NCI-H748 (cell line): ENCODE data around the gene CHI3L1.
A peak's percentile ranks its signal among the peaks of the same experiment; 100 is the strongest.

Experiments used
- DNase-seq: peaks from one replicate; lab custom pipeline; 2025; ENCODE audit not compliant: unreplicated experiment; lab: John Stamatoyannopoulos, UW

CHI3L1 gene

DNA sequence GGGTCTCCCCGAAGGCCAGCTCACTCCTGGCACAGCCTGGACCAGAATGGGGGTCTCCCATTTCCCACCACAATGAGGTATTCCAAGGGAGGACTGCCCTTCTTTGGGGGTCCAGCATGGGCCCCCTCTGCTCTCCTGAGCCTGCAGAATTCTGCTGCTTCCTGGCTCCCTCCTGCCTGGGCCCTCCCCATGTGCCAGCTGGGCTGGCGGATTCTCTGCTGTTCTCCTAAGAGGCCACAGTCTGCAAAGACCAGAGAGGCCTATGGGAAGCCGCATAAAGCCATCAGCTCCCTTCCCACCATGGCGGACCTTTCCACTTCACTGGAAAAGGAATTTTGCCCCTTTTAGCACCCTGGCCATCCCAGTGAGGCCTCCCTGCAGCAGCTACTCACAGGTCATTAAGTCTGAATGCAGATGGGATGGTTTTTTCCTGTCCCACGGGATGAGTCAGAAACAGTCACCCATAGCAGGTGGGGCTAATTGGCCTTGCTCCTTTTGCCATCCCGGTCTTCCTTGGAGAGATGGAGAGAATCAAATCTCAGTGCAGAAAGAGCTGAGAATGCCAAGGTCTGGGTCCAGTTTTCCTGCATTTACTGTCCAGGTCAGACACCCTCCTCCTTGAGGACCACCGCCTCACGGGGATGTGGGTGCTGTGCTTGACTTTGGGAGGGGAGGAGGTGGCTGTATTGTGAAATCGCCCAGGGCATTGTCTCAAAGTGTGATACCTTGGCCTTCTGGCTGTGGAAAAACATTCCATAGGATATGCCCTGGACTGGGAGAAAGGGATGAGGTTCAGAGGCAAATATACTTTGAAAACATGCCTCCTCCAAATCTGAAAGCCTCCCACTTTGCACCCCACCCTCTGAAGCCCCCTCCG is 34.1 kb downstream of the CHI3L1 start:
- no peak for DNase-seq

- DNase-seq = no peak
These were observed 34.9 kb downstream of the CHI3L1 start for GRCh38 chr1:203151362-203152157.

GRCh38 chr1:203150511-203151297 is 35.8 kb downstream of the CHI3L1 start:
- no peak for DNase-seq

- no peak for DNase-seq
These were observed 37.2 kb downstream of the CHI3L1 start for GRCh38 chr1:203149188-203149840.

GRCh38 chr1:203148579-203148978 is 37.9 kb downstream of the CHI3L1 start:
- DNase-seq = no peak

DNA sequence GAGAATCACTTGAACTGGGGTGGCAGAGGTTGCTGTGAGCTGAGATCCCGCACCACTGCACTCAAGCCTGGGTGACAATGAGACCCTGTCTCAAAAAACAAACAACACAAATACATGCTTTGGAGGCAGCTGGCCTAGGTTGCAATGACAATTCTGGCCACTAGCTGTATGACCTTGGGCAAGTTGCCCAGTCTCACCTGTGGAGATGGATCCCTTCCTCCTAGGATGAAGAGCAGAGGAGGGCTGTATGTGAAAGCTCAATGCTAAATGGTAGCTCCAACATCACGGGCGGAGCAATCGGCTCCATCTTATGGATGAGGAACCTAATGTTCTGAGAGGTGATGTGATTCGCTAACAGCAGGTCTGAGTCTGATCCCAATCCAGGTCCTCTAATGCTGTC is 38.4 kb downstream of the CHI3L1 start:
- peak; percentile 30 for DNase-seq

DNA sequence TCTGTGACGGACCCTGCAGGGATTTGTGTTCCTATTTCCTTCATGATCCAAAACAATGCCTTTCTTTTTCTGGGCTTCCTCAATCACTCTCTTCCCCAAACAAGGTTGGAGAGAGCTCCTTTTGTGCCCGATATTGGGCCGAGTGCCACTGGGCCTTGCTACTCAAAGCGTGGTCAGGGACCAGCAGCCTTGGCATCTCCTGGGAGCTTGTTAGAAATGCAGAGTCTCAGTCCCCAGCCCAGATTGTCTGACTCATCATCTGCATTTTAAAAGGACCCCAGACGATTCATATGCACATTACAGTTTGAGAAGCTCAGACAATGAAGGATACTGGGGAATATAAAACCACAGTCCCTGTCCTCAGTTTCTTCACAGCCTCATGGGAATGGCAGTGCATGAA is 39.1 kb downstream of the CHI3L1 start:
- DNase-seq = no peak

GRCh38 chr1:203146537-203146936 is 40.0 kb downstream of the CHI3L1 start:
- DNase-seq = no peak

DNA sequence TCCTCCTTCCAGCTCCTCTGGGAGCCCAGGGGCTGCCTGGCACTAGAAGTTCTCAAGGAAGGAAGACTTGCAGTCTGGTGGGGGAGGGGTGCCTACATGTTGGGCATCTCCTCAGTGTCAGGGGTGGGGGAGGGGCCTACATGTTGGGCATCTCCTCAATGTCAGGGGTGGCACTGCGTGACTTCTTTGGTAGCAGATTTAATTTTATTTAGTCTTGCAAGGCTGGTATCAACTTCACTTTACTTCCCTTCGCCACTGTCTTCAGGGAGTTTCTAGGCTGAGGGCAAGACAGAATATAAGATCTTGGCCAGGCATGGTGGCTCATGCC is 40.5 kb downstream of the CHI3L1 start:
- no peak for DNase-seq

GRCh38 chr1:203145321-203146041 is 41.0 kb downstream of the CHI3L1 start:
- no peak for DNase-seq

DNA sequence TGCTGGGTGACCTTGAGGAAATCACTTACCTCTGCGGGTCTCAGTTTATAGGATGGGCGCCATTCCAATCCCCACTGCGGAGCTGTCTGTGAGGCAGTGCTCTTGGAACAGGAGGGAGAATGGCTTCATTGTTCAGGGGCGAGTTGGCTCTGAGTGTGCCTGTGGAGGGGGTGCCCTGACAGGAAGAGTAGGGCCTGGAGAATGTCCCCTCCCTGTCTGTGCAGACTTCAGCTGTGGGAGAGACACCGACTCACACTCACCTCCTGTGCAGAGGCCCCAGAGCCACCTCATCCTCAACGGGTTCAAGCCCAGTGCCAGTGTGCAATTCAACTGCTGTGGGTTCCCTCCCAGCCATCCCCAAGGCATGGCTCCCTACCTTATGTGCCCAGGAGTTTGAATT is 41.8 kb downstream of the CHI3L1 start:
- no peak for DNase-seq

GRCh38 chr1:203143641-203144040 is 42.9 kb downstream of the CHI3L1 start:
- no peak for DNase-seq

GRCh38 chr1:203142684-203143408 is 43.7 kb downstream of the CHI3L1 start:
- DNase-seq = peak; percentile 70

GRCh38 chr1:203142124-203142523 is 44.4 kb downstream of the CHI3L1 start:
- no peak for DNase-seq

DNA sequence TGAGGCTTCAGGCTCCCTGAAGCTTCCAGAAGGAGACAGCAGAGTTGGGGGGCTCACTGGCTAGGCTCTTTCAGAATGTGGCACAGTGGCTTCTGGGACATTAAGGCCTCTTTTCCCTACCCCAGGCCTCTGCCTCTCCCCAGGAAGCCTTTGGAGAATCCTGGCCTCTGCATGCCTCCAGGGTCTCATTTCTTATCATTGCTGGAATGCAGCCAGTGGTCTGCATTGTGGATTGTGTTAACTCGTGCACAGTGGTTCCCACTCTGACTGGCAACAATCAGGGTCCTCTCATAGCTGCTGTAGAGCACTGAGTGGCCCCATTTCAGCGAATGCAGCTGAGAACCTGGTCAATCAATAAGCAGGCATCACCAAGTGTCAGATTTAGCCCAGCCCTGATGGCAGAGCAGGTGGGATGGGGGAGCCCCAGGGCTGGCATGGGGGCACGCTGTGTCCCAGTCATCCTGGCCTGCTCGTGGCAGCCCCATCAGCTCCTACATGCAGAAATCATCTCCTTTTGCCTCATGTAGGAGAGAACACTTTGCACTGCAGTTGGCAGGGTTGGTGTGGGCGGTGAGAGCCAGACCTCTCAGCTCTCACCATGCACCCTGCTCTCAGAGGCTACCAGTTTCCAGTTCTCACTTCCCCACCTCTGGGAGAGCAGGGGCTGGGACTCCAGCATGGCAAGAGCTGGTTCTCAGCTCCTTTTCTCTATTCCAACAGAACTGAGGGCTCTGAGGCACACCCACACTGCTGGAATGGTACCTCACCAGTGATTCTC is 45.6 kb downstream of the CHI3L1 start:
- DNase-seq = no peak

GRCh38 chr1:203139976-203140475 is 46.5 kb downstream of the CHI3L1 start:
- no peak for DNase-seq

- no peak for DNase-seq
These were observed 48.4 kb downstream of the CHI3L1 start for GRCh38 chr1:203138066-203138465.

DNA sequence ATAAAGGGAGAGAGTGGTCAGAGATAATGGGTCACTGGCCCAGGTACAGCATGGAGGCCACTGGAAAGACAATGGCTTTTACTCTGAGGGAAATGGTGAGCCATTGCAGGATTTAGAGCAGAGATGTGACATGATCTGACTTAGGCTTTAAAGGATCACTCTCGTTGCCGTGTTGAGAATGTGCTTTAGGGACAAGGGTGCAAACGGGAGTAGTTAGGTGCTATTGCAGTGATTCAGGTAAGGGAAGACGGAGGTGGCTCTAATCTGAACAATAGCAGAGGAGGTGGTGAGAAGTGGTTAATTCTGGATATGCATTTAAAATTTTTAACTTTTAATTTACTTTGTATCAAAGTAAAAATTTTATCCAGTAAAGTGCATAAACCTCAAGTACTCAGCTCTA is 49.2 kb downstream of the CHI3L1 start:
- no peak for DNase-seq
